OCI-LY1 (cell line): ENCODE results near the gene FHIT.
A peak's percentile ranks its signal among the peaks of the same experiment; 100 is the strongest.

Source experiments
- H2AFZ ChIP-seq: fragments of 200-600 bp; sonication (generic), shearing (Covaris generic); 2 replicates; pipeline ENCODE4 v1.6.0; 2014; ENCODE audit warnings: antibody characterized with exemption, mild to moderate bottlenecking, low read length
- H3F3A ChIP-seq: fragments of 200-600 bp; sonication (generic), shearing (Covaris generic); 2 replicates; pipeline ENCODE4 v1.6.0; 2014; ENCODE audit warnings: mild to moderate bottlenecking, antibody characterized with exemption, low read length, moderate library complexity; ENCODE audit not compliant: insufficient read depth
- H3K27ac ChIP-seq: fragments of 200-600 bp; sonication (generic); 2 replicates; pipeline ENCODE4 v1.5.1; 2014; ENCODE audit warnings: low read length, mixed run types, mild to moderate bottlenecking, low read depth; ENCODE audit not compliant: poor library complexity, severe bottlenecking
- H3K27me3 ChIP-seq: fragments of 200-600 bp; sonication (generic); 2 replicates; pipeline ENCODE4 v1.6.0; 2014; ENCODE audit warnings: antibody characterized with exemption, mild to moderate bottlenecking, low read length, moderate library complexity; ENCODE audit not compliant: insufficient read depth
- H3K36me3 ChIP-seq: fragments of 200-600 bp; sonication (generic); 2 replicates; pipeline ENCODE4 v1.6.1; 2014; ENCODE audit warnings: mild to moderate bottlenecking, antibody characterized with exemption, low read length, moderate library complexity, mixed read lengths; ENCODE audit not compliant: insufficient read depth
- H3K4me1 ChIP-seq: fragments of 200-600 bp; sonication (generic); 2 replicates; pipeline ENCODE4 v1.5.1; 2014; ENCODE audit warnings: mild to moderate bottlenecking, low read length, moderate library complexity; ENCODE audit not compliant: insufficient read depth, severe bottlenecking
- H3K4me2 ChIP-seq: fragments of 200-600 bp; sonication (generic), shearing (Covaris generic); 2 replicates; pipeline ENCODE4 v1.6.1; 2014; ENCODE audit warnings: low read length
- H3K4me3 ChIP-seq: fragments of 200-600 bp; sonication (generic); 2 replicates; pipeline ENCODE4 v1.5.1; 2014; ENCODE audit warnings: low read length, low read depth, mild to moderate bottlenecking, mixed read lengths; ENCODE audit not compliant: poor library complexity, severe bottlenecking
- H3K79me2 ChIP-seq: fragments of 200-600 bp; shearing (Covaris generic); 2 replicates; pipeline ENCODE4 v1.6.1; 2016; ENCODE audit warnings: mixed run types, low read length, mixed read lengths; ENCODE audit not compliant: insufficient read depth
- H3K9ac ChIP-seq: fragments of 200-600 bp; sonication (generic), shearing (Covaris generic); 2 replicates; pipeline ENCODE4 v1.6.1; 2014; ENCODE audit warnings: mild to moderate bottlenecking, low read length, mixed read lengths
- H3K9me2 ChIP-seq: fragments of 200-600 bp; sonication (generic), shearing (Covaris generic); 2 replicates; pipeline ENCODE4 v1.6.1; 2014; ENCODE audit warnings: low read depth, mild to moderate bottlenecking, low read length, mixed read lengths
- H3K9me3 ChIP-seq: fragments of 200-600 bp; shearing (Covaris generic); 2 replicates; pipeline ENCODE4 v1.6.1; 2014; ENCODE audit warnings: low read length, mixed read lengths
- H4K20me1 ChIP-seq: fragments of 200-600 bp; sonication (generic), shearing (Covaris generic); 2 replicates; pipeline ENCODE4 v1.6.0; 2016; ENCODE audit warnings: mild to moderate bottlenecking, low read length; ENCODE audit not compliant: insufficient read depth
- CTCF ChIP-seq: fragments of 200-600 bp; sonication (generic), shearing (Covaris generic); IDR thresholded peaks from 2 replicates; pipeline ENCODE4 v1.5.1; 2017; ENCODE audit warnings: mild to moderate bottlenecking, antibody characterized with exemption, low read length, moderate library complexity, mixed read lengths
- EZH2 ChIP-seq: fragments of 200-600 bp; sonication (generic), shearing (Covaris generic); IDR thresholded peaks from 2 replicates; pipeline ENCODE4 v1.8.0; 2017; ENCODE audit warnings: borderline replicate concordance, mixed run types, mild to moderate bottlenecking, antibody characterized with exemption, low read length, moderate library complexity, mixed read lengths

FHIT gene

GRCh38 chr3:60081381-60082095 is 1169.7 kb downstream of the FHIT start:
- no peaks in the 10 kb centered on the region for H3K36me3 ChIP-seq
- no peaks in the 10 kb centered on the region for H3K9me2 ChIP-seq
- H3K79me2 ChIP-seq = no peaks in the 10 kb centered on the region
- H3F3A ChIP-seq = no peaks in the 10 kb centered on the region
- H3K4me2 ChIP-seq = peak overlapping the region; percentile 42
- no peak overlapping the region for H2AFZ ChIP-seq
- no peaks in the 10 kb centered on the region for H4K20me1 ChIP-seq
- no peak overlapping the region for H3K4me3 ChIP-seq
- TF ChIP-seq EZH2 (no peak), CTCF (no peak)
- peaks cover 37% of the 10 kb centered on the region for H3K4me1 ChIP-seq
- no peak overlapping the region for H3K9ac ChIP-seq
- H3K27me3 ChIP-seq = no peaks in the 10 kb centered on the region
- peaks cover 5% of the 10 kb centered on the region; the same call in 1 of the 2 replicates for H3K9me3 ChIP-seq
- H3K27ac ChIP-seq = peak overlapping the region; percentile 69

- Histone ChIP-seq H3K79me2 (no peaks in the 10 kb centered on the region), H3K4me1 (peaks cover 46% of the 10 kb centered on the region), H3K9ac (no peak overlapping the region; the same call in 1 of the 2 replicates), H3K9me3 (peaks cover 5% of the 10 kb centered on the region; the same call in 1 of the 2 replicates), H3K4me3 (no peak overlapping the region), H3K4me2 (peak overlapping the region; percentile 42), H3K36me3 (no peaks in the 10 kb centered on the region), H3K27ac (peak overlapping the region; percentile 69), H3K9me2 (no peaks in the 10 kb centered on the region), H3F3A (no peaks in the 10 kb centered on the region), H2AFZ (no peak overlapping the region), H3K27me3 (no peaks in the 10 kb centered on the region), H4K20me1 (no peaks in the 10 kb centered on the region)
- TF ChIP-seq CTCF (no peak), EZH2 (no peak)
Measured at GRCh38 chr3:60080648-60081047, 1170.6 kb downstream of the FHIT start.

GRCh38 chr3:60079076-60079475 is 1172.2 kb downstream of the FHIT start:
- no peak overlapping the region for H3K4me3 ChIP-seq
- H3K79me2 ChIP-seq = no peaks in the 10 kb centered on the region
- no peaks in the 10 kb centered on the region for H3K9me2 ChIP-seq
- peak overlapping the region; percentile 69 for H3K27ac ChIP-seq
- H3F3A ChIP-seq = no peaks in the 10 kb centered on the region
- no peak overlapping the region for H2AFZ ChIP-seq
- H3K36me3 ChIP-seq = no peaks in the 10 kb centered on the region
- peak overlapping the region; percentile 29; the same call in 1 of the 2 replicates for H3K4me2 ChIP-seq
- peaks cover 5% of the 10 kb centered on the region; the same call in 1 of the 2 replicates for H3K9me3 ChIP-seq
- H3K9ac ChIP-seq = no peak overlapping the region
- peak; percentile 26; the same call in 1 of the 2 replicates for TF ChIP-seq CTCF
- TF ChIP-seq EZH2 = no peak
- H3K4me1 ChIP-seq = peaks cover 47% of the 10 kb centered on the region
- H4K20me1 ChIP-seq = no peaks in the 10 kb centered on the region
- no peaks in the 10 kb centered on the region for H3K27me3 ChIP-seq
